Measurements from ENCODE around the gene AWAT2.

DNA sequence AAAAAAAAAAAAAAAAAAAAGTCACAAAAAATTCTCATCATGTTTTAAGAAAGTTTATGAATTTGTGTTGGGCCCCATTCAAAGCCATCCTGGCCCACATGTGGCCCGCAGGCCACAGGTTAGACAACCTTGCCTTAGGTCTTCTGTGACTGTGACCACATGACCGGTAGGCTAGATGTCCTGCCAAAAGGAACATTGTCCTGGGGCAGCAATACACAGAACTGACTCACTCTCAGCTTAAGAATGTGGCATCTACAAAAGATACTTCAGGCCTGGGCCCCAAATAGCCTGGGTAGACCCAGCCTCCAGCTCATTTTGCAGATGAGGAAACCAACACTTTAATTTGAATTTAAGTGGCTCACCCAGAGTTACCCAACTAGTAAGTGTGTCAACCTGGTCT, 10.0 kb downstream of the AWAT2 start:
- TF ChIP-seq EZH2phosphoT487 (IDR thresholded peaks at IDR 0.05; ENCODE audit: insufficient read depth, low read depth) (no peak), EZH2 (IDR thresholded peaks at IDR 0.05; ENCODE audit: insufficient read depth, poor library complexity, severe bottlenecking) (no peak)
